GM21786 (cell line): ENCODE measurements around the gene ZNF782.
"Not testable (repeated sequence)": the region's sequence is repeated elsewhere in the genome, so short reads cannot be mapped to it uniquely, and the experiment has no call there.

Experiments used
- ATAC-seq: cut with Tn5 transposase; IDR thresholded peaks from one replicate; pipeline ENCODE4 v1.9.1; 2021; ENCODE audit not compliant: unreplicated experiment

The ZNF782 gene

DNA sequence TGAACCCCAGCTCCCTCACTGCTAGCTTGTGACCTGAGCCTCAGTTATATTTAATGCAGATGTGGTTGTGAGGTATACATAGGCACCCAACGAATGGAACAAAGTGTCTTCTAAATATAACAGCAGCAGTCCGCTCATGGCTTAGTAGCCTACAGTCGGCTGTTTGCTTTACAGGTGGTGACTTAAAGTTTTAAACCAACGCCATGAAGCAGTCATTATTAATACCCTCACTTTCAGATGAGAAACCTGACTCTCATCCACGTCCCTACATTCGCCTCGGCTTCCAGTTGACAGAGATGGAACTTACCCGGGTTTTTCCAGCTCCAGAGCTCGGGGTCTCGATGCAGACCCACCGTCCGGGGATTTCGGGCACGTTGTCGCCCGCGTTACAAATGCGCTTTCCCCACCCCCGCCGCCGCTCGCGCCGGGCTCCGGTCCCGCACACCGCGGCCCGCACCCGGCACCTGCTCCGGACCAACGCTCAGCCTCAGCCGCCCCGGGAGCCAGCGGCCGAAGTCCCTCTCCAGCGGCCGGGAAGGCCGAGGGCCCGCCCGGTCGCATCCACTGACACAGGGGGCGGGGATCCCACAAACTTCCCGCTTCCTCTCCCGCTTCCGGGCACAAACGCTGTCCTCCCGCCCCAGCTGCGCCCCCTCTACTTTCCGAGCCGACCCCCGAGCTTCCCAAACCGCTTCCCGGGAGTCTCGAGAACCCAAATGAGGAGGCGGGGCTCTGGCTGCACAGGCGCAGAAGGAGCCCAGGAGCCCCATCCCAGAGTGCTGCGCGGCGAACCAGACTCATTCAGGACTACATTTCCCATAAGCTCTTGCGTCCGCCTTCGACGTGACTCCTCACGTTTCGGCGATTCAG, at the start of gene ZNF782:
TSS of gene ZNF782 (minus strand) at position 734 of the 870 bp plus-strand sequence. CDS start 2,553 bp downstream, outside the sequence.
- peak; percentile 84 for ATAC-seq

GRCh38 chr9:96900010-96900409, 45.7 kb upstream of the ZNF782 start:
- not testable (repeated sequence) for ATAC-seq

DNA sequence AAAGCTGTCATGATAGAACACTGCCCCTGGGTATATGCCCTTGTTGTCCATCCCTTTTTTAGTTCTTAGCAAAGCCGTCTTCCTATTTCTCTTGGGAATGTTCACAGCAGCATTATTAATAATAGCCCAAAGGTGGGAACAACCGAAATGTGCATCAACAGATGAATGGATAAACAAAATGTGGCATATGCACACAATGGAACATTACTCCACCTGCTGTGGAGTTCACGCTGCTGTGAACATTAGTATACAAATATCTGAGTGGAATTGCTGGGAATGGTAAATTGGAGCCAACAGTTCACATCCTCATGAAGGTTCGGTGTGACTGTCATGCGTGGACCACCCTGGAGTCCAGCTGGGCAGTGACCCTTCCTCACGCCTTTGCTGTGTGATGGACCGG, 37.8 kb upstream of the ZNF782 start:
- no peak for ATAC-seq

DNA sequence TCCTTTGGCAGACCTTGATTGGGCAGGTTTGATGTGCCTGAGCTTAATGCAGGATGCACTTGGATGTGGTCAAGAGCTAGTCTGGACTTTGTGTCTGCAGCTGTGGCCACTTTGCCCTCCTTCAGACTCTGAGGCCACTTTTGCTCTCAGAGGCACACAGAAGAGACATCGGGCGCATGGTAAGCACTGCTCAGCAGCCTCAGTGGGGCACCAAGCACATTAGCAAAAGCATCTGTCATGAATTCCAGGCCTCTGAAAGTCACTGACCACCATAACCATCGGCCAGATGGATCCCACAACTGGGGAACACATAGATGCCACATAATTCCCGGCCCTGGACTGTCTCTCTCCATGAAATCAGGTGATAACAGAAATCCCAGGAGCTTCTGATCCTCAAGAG, 34.3 kb upstream of the ZNF782 start:
- no peak for ATAC-seq

DNA sequence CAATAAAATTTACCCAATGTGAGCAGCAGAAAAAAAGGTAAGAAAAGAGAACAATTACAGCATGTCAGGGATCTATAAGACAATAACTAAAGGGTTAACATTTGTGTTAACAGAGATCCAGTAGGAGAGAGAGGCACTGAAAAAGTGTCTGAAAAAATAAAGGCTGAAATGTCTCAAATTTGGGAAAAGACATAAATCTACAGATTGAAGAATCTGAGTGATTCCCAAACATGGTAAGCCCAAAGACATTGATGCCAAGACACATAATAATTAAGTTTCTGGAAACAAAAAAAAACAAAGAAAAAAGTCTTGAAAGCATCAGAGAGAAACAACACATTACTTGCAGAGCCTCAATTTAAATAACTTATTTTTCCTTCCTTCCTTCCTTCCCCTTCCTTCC, 31.1 kb upstream of the ZNF782 start:
- ATAC-seq = no peak

DNA sequence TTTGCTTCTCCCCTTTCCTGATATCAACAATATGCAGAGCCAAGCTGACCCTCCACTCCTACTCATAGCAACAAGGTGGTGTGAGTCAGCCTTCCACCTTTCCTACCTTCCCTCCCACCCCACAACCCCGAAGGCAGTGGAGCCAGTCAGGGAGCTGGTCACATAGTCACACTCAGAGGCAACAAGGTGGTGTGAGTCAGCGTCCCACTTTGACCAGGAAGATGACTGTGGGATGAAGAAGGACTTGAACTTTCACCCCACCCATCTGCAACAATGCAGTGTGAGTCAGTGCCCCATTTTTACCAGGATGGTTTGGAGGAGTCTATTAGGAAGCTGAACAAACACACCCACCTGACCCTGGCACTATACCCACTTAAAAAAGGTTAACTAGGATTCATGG, 30.1 kb upstream of the ZNF782 start:
- no peak for ATAC-seq

DNA sequence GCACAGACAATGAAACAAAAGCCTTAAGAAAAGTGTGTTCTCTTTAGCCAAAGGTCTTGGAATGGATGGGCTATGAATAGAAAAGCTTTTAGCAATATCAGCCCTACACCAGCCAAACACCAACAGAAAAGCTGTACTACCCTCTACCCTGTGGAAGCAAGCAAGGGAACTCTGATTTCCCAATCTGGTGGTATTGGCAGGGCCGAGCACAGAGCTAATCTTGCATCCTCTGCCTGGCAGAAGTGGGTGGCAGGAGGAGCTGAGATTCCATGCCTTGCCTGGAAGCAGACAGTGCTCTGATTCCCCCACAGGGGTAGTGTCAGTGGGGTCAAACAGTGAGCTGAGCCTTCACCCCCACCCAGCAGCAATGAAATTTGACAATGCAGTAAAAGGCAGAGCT, 29.6 kb upstream of the ZNF782 start:
- ATAC-seq = no peak

- no peak for ATAC-seq
These were observed 23.0 kb upstream of the ZNF782 start for GRCh38 chr9:96877269-96877668.

DNA sequence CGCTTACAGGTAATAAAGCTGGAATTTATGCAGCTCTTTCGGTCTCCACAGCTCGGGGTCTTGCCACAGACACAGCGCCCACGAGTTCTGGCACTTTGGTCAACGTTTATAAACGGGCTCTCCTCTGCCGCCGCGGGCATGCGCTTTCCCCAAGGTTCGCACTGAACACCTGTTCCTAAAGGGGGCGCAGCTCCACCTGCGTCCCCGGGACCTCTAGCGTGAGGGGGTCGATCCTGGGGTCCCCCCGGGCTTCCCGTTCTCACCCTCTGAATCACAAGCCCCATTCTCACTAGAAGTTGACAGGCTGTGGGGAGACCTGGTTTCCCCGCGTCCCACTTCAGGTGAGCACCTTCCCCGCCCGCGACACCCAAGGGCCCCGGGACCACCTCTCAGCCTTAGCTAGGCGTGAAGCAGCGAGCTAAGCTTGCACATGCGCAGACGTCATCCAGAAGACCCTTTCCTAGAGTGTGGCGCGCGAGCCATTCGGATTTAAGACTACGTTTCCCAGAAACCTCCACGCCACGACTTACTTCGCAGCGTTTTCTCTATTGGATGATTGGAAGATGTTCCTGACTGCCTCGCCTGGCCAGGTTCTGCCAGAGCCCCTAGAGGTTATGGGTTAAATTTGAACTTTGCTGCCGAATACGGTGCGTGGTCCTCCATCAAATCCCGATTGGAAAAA, 21.3 kb upstream of the ZNF782 start:
- ATAC-seq = peak; percentile 43

GRCh38 chr9:96874947-96875460, 20.7 kb upstream of the ZNF782 start:
- peak; percentile 58 for ATAC-seq

DNA sequence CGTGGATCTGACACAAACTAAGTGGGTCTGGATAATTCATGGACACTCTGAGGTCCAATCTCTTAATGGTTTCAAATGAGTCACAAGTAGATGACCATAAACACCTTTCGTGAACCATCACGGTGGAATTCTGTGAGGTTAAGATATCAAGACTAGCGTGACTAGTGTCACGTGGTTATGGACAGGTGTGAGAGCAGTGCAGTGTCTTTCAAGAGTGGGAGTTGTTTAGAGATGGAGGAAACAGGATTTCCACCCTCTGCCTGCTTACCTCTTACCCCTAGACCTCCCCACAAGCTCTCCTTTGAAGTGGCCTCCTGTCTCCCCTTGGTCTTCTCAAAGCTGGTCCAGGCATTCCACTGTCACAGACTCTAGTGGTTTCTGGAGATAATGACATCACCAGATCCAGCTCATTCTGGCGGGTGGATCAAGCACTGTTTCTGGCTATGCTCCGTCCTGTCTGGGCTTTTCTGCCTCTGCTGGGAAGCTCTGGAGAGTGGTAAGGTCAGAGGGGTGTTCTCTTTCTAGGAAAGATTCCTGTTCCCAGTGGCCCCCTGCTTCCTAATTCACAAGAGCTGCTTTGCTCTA, 20.0 kb upstream of the ZNF782 start:
- no peak for ATAC-seq

DNA sequence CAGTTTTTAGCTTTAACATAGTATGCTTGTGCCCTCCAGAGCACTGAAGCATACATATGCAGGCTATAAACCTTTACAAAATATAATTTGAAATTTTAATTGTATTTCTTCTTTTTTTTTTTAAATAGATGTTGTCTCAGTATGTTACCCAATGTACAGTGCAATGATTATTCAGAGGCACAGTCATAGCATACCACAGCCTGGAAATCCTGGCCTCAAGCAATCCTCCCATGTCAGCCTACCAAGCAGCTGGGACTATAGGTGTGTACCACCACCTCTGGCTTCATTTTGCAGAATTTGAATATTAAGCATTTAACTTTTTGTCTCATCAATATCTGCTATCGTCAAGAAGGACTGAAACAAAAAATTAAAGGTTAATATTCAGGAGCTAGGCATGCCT, 16.9 kb upstream of the ZNF782 start:
- no peak for ATAC-seq

DNA sequence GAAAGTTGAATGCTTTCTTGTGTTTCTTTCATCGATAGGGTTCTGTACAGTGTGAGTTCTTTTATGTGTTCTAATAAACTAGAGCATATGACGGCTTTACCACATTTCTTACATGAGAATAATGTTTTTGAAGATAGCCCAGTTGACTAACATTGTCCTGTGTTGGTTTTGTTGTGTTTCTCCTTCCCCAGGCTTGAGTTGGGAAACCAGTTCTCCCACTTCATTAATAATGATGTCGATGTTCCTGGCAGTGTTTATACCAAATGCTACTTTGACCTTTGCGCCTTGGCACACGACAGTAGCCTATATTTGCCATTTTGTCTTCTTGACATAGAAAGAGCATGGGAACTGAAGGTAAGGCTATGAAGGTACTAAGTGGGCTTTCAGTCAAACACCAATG, 14.4 kb upstream of the ZNF782 start:
- ATAC-seq = no peak

- no peak for ATAC-seq
These were observed 12.9 kb upstream of the ZNF782 start for GRCh38 chr9:96867079-96867804.

DNA sequence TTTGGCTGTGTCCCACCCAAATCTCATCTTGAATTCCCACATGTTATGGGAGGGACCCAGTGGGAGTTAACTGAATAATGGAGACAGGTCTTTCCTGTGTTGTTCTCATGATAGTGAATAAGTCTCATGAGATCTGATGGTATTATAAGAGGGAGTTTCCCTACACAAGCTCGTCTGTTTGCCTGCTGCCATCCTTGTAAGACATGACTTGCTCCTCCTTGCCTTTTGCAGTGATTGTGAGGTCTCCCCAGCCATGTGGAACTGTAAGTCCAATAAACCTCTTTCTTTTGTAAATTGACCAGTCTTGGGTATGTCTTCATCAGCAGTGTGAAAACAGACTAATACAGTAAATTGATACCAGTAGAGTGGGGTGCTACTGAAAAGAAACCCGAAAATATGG, 10.9 kb upstream of the ZNF782 start:
- not testable (repeated sequence) for ATAC-seq

GRCh38 chr9:96859461-96860198, 5.3 kb upstream of the ZNF782 start:
- no peak for ATAC-seq

DNA sequence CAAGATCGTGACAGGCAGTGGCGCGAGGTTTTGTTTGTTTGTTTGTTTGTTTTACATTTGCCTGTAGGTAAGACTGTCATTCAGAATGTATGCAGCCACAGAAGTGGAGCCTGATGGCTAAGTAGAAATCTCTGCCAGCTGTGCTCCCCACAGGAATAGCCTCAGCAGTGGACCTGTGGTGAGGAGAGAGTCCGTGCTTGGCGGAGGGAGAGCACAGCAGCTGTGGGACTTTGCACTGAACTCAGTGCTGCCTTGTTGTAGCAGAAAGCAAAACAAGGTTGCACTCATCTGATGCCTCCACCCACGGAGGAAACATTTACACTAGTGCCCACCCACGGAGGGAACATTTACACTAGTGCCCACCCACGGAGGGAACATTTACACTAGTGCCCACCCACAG, 4.4 kb upstream of the ZNF782 start:
- ATAC-seq = no peak

GRCh38 chr9:96858018-96858573, 3.8 kb upstream of the ZNF782 start:
- ATAC-seq = no peak

DNA sequence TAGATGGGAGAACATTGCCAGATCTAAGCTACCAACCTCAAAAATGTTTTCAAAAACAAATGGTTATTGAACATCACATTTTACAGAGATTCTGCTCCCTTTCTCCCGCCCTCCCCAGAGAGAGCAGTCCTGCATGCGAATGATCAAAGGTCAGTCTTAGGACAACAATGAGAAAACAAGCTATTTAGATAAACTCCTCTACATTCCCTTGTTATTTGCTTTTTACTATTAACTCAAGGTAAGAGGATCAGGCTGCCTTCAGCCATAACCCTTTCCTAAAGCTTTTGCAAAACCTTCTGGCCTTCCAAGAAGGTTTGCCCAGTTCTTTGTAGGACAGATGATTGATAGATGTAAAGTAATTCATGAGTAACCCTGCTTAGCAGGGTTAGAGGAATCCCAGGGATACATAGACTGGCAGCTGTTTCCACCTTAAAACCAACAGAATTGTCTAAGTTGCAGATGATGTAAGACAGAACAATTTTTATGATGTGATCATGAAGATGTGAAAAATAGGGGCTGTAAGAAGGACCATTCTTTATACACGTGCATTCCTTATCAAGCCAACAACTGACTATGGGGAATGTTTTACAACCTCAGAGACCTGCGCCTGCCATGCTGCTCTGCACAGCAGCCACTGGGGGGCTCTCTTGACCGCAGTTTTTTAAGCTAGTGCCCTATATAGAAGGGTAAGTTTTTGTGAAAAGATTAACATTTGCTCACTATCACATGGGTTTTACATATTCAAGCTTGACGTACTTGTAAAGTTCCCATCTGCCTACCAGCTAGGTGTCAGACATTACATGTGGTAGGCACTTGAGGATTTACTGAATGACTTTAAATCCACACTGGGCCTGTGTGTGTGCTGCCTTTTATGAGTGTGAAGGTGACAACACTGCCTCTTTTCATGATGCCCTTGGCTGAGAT, 2.3 kb upstream of the ZNF782 start:
- ATAC-seq = peak; percentile 63
